Liver (tissue), 3 donors: Measurements from ENCODE around the gene CCT5.
A peak's percentile ranks its signal among the peaks of the same experiment; 100 is the strongest.

Source experiments
- CTCF ChIP-seq: fragments of 150-350 bp; IDR thresholded peaks from 2 replicates; pipeline ENCODE4 v1.5.1; 2017; ENCODE audit warnings: improper control_type of control experiment, low read depth, low read length; ENCODE audit not compliant: missing input control
- FOXA1 ChIP-seq: IDR thresholded peaks from 2 replicates; pipeline ENCODE4 v1.6.1; 2016; ENCODE audit warnings: antibody characterized with exemption
- GABPA ChIP-seq, 2 donors: IDR thresholded peaks in 1 of 2; conservative IDR thresholded peaks in 1 of 2; 2 replicates each; pipeline ENCODE4 v1.6.1; 2016; ENCODE audit warnings: antibody characterized with exemption in 2 of 2, mild to moderate bottlenecking in 1 of 2, moderate library complexity in 1 of 2
- JUND ChIP-seq, 2 donors: IDR thresholded peaks; 2 replicates each; pipeline ENCODE4 v1.6.1; 2016; ENCODE audit warnings: antibody characterized with exemption in 2 of 2
- MAX ChIP-seq: IDR thresholded peaks from 2 replicates; pipeline ENCODE4 v1.6.1; 2016; ENCODE audit warnings: antibody characterized with exemption
- NR2F2 ChIP-seq: IDR thresholded peaks from 2 replicates; pipeline ENCODE4 v1.6.1; 2016; ENCODE audit warnings: antibody characterized with exemption
- RAD21 ChIP-seq, 2 donors: IDR thresholded peaks; 2 replicates each; pipeline ENCODE4 v1.6.1; 2016; ENCODE audit warnings: antibody characterized with exemption in 2 of 2, mild to moderate bottlenecking in 2 of 2
- REST ChIP-seq: IDR thresholded peaks from 2 replicates; pipeline ENCODE4 v1.6.1; 2016; ENCODE audit warnings: antibody characterized with exemption, mild to moderate bottlenecking
- RXRA ChIP-seq, 2 donors: IDR thresholded peaks; 2 replicates each; pipeline ENCODE4 v1.6.1; 2017 to 2018; ENCODE audit warnings: antibody characterized with exemption in 2 of 2, mild to moderate bottlenecking in 1 of 2
- SP1 ChIP-seq: IDR thresholded peaks from 2 replicates; pipeline ENCODE4 v1.6.1; 2018; ENCODE audit warnings: antibody characterized with exemption, mild to moderate bottlenecking
- TAF1 ChIP-seq: conservative IDR thresholded peaks from 2 replicates; pipeline ENCODE4 v1.6.1; 2016; ENCODE audit warnings: antibody characterized with exemption, mild to moderate bottlenecking
- YY1 ChIP-seq: IDR thresholded peaks from 2 replicates; pipeline ENCODE4 v1.6.1; 2016; ENCODE audit warnings: antibody characterized with exemption, mild to moderate bottlenecking
- ZBTB33 ChIP-seq: IDR thresholded peaks from 2 replicates; pipeline ENCODE4 v1.6.1; 2016; ENCODE audit warnings: antibody characterized with exemption
- donor health status: healthy.
- donor health status: healthy.

GRCh38 chr5:10303699-10304170 is 53.7 kb downstream of the CCT5 start:
- TF ChIP-seq RAD21 (IDR thresholded peaks at IDR 0.05), result no peak
- peak in 1 of 2 donors; percentile 21 for TF ChIP-seq JUND (IDR thresholded peaks at IDR 0.05)
- TF ChIP-seq MAX, result peak; percentile 60
- TF ChIP-seq TAF1, result no peak
- TF ChIP-seq REST, result no peak
- TF ChIP-seq SP1, result peak; percentile 12
- no peak for TF ChIP-seq CTCF
- TF ChIP-seq FOXA1, result no peak
- peak; percentile 71 for TF ChIP-seq YY1
- peak in 1 of 2 donors; percentile 28 for TF ChIP-seq RXRA (IDR thresholded peaks at IDR 0.05)
- no peak for TF ChIP-seq NR2F2
- no peak for TF ChIP-seq GABPA (IDR thresholded peaks at IDR 0.05 in 1 of 2, conservative IDR thresholded peaks at IDR 0.05 in 1 of 2)
- TF ChIP-seq ZBTB33, result no peak
